MCF 10A (cell line): ENCODE results near the gene C19orf81. TPM values are rescaled to one million over a fixed set of nuclear protein-coding genes. Genes with fewer than 3 reads are reported as not detected.
"Not testable (repeated sequence)": the region's sequence is repeated elsewhere in the genome, so short reads cannot be mapped to it uniquely, and the experiment has no call there.

Experiments used
- BruUV-seq: library from RNA; stranded (reverse); fragments of 400-500 nt; replicated peaks from 2 replicates; lab custom pipeline; 2021; lab: Mats Ljungman, UMichigan
- CTCF ChIA-PET: fragments of 300-600 bp; sonication (Branson Sonifier 250); formaldehyde crosslinking; extraction: SDS; loops from one replicate; lab custom pipeline; 2021; ENCODE audit warnings: antibody characterized with exemption, inconsistent platforms; lab: Yijun Ruan, JAX
- POLR2A ChIA-PET: fragments of 300-600, 350-650 bp; sonication (Branson Sonifier 250); formaldehyde crosslinking; extraction: SDS; loops from one replicate; lab custom pipeline; 2020; ENCODE audit warnings: antibody characterized with exemption, inconsistent platforms; lab: Yijun Ruan, JAX
- DNase-seq: peaks from one replicate; pipeline ENCODE4 v3.0.0-alpha.2; 2018; ENCODE audit not compliant: unreplicated experiment
- H3K27ac Mint-ChIP-seq: one replicate; pipeline ENCODE4 v1.8.0; 2022; ENCODE audit warnings: mild to moderate bottlenecking, low read depth, mixed read lengths; ENCODE audit not compliant: unreplicated experiment
- H3K27me3 Mint-ChIP-seq: one replicate; pipeline ENCODE4 v1.8.0; 2022; ENCODE audit warnings: mixed read lengths; ENCODE audit not compliant: insufficient read depth, unreplicated experiment
- H3K36me3 Mint-ChIP-seq: one replicate; pipeline ENCODE4 v1.8.0; 2022; ENCODE audit warnings: mild to moderate bottlenecking, moderate library complexity, mixed read lengths; ENCODE audit not compliant: insufficient read depth, unreplicated experiment
- H3K4me1 Mint-ChIP-seq: one replicate; pipeline ENCODE4 v1.8.0; 2022; ENCODE audit warnings: mixed read lengths; ENCODE audit not compliant: insufficient read depth, unreplicated experiment
- H3K4me3 Mint-ChIP-seq: one replicate; pipeline ENCODE4 v1.8.0; 2022; ENCODE audit warnings: mild to moderate bottlenecking, moderate library complexity, mixed read lengths; ENCODE audit not compliant: unreplicated experiment
- H3K9me3 Mint-ChIP-seq: one replicate; pipeline ENCODE4 v1.8.0; 2022; ENCODE audit warnings: mixed read lengths; ENCODE audit not compliant: unreplicated experiment
- CTCF ChIP-seq: fragments of 200-600 bp; IDR thresholded peaks from one replicate; pipeline ENCODE4 v1.8.0; 2022; ENCODE audit warnings: antibody characterized with exemption, mild to moderate bottlenecking; ENCODE audit not compliant: unreplicated experiment
- intact Hi-C: fragments of 100-400 bp; cut with micrococcal nuclease; formaldehyde crosslinking; loops from 2 replicates; pipeline ENCODE4 v1.14.1; 2022
- total RNA-seq: library from RNA; stranded (reverse); gene quantifications from 2 replicates; pipeline ENCODE4 v1.2.3, GENCODE V29; 2022

The C19orf81 gene
- total RNA-seq, 1 experiment from 2014 or later = not detected

DNA sequence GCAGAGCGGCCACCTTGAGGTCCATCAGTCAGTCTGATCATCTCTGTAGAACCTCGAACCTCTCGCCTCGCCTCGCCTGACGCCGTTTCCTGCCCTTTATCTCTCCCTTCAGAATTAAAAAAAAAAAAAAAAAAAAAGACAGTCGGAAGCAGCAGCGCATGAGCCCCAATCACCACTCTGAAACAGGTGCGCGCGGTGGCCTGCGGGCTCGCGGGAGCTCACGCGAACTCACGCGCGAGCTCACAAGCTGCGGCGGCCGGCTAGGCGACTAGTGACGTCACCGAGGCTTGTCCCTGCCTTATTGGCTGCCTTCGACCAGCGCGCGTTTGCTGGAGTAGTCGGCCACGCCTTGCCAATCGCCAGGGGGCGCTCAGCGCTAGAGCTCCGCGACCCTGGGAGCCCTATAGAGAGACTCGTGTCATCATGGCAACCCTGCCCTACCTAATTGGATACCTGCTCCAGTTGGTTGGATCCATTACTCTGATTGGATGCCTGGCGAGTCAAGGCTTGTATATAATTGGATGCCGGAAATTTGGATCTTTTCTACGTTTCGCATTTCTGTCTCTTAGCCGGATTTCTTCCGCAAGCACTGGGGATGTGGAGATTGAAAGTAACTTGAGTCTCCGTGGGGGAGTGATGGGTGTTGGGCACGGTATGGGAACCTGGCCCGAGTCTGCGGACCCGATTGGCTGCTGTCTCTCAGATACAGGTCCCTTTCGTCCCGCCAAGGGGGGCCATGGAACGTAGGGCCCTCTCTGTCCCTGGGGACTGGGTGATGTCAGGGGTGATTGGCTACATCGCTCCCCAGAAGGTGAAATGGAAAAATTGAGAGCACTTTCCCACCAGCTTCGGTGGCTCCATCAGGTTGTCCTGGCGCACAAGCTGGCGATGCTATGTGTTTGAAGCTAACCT, 41.1 kb upstream of the C19orf81 start:
- H3K27ac Mint-ChIP-seq = no peak overlapping the region
- no peak overlapping the region for H3K4me3 Mint-ChIP-seq
- intact Hi-C loops = no loop called here
- no TSS peak for BruUV-seq
- peaks cover 21% of the 10 kb centered on the region for H3K9me3 Mint-ChIP-seq
- DNase-seq = no peak
- H3K36me3 Mint-ChIP-seq = no peaks in the 10 kb centered on the region
- ChIA-PET CTCF (no interaction called here), POLR2A (no interaction called here)
- no peaks in the 10 kb centered on the region for H3K4me1 Mint-ChIP-seq
- TF ChIP-seq CTCF = no peak
- H3K27me3 Mint-ChIP-seq = no peaks in the 10 kb centered on the region

DNA sequence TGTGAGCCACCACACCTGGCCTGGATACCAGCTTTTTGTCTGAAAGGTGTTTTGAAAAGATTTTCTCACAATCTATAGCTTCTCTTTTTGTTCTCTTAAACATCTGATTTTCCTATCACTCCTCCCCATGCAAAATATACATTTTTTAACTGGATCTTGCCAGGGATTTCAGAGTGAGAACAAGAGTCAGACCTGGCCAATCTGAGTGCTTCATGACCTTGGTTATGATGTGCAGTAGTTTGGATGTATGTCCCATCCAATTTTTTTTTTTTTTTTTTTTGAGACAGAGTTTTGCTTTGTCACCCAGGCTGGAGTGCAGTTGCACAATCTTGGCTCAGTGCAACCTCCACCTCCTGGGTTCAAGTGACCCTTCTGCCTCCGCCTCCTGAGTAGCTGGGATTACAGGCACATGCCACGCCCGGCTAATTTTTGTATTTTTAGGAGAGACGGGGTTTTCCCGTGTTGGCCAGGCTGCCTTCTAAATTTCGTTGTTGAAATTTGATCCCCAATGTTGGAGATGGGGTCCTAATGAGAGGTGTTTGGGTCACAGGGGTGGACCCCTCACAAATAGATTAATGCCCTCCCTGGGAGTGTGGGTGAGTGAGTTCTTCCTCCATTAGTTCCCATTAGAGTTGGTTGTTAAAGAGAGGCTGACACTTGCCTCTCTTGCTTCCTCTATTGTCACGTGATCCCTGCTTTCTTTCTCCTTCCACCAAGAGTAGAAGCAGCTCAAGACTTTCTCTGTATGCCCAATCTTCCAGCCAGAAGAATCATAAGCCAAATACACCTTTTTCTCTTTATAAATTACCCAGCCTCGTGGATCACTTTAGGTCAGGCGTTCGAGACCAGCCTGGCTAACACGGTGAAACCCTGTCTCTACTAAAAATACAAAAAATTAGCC, 36.5 kb upstream of the C19orf81 start:
- H3K36me3 Mint-ChIP-seq, H3K4me3 Mint-ChIP-seq, H3K27me3 Mint-ChIP-seq, H3K9me3 Mint-ChIP-seq, H3K27ac Mint-ChIP-seq, BruUV-seq, intact Hi-C loops, H3K4me1 Mint-ChIP-seq, POLR2A ChIA-PET, DNase-seq: not testable (repeated sequence)
- CTCF ChIA-PET = interaction anchor here (0.6 kb wide), 1 partner anchor 14 kb away, joined by 5 read pairs; no protein-coding TSS in a partner anchor

- intact Hi-C loops, H3K27ac Mint-ChIP-seq, H3K36me3 Mint-ChIP-seq: not testable (repeated sequence)
Measured at GRCh38 chr19:50618379-50618778, 30.9 kb upstream of the C19orf81 start.

GRCh38 chr19:50619184-50619583, 30.1 kb upstream of the C19orf81 start:
- H3K9me3 Mint-ChIP-seq, H3K27me3 Mint-ChIP-seq, CTCF ChIA-PET, H3K4me3 Mint-ChIP-seq, POLR2A ChIA-PET, intact Hi-C loops, H3K36me3 Mint-ChIP-seq, H3K4me1 Mint-ChIP-seq, H3K27ac Mint-ChIP-seq, DNase-seq, BruUV-seq: not testable (repeated sequence)

More at GRCh38 chr19:50618379-50618778, 30.9 kb upstream of the C19orf81 start:
- BruUV-seq, H3K9me3 Mint-ChIP-seq, DNase-seq, POLR2A ChIA-PET, CTCF ChIA-PET, H3K4me3 Mint-ChIP-seq, H3K4me1 Mint-ChIP-seq, H3K27me3 Mint-ChIP-seq: not testable (repeated sequence)

GRCh38 chr19:50620394-50620906, 28.8 kb upstream of the C19orf81 start:
- H3K36me3 Mint-ChIP-seq, DNase-seq, H3K4me1 Mint-ChIP-seq, H3K9me3 Mint-ChIP-seq, H3K27me3 Mint-ChIP-seq, CTCF ChIA-PET, H3K4me3 Mint-ChIP-seq, BruUV-seq, POLR2A ChIA-PET, H3K27ac Mint-ChIP-seq, intact Hi-C loops: not testable (repeated sequence)
